ENCODE data around the gene RARRES1. TPM values are rescaled to one million over a fixed set of nuclear protein-coding genes. Genes with fewer than 3 reads are reported as not detected.

Gene RARRES1, protein sequence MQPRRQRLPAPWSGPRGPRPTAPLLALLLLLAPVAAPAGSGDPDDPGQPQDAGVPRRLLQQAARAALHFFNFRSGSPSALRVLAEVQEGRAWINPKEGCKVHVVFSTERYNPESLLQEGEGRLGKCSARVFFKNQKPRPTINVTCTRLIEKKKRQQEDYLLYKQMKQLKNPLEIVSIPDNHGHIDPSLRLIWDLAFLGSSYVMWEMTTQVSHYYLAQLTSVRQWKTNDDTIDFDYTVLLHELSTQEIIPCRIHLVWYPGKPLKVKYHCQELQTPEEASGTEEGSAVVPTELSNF
- total RNA-seq (not detected), polyA plus RNA-seq (not detected)

DNA sequence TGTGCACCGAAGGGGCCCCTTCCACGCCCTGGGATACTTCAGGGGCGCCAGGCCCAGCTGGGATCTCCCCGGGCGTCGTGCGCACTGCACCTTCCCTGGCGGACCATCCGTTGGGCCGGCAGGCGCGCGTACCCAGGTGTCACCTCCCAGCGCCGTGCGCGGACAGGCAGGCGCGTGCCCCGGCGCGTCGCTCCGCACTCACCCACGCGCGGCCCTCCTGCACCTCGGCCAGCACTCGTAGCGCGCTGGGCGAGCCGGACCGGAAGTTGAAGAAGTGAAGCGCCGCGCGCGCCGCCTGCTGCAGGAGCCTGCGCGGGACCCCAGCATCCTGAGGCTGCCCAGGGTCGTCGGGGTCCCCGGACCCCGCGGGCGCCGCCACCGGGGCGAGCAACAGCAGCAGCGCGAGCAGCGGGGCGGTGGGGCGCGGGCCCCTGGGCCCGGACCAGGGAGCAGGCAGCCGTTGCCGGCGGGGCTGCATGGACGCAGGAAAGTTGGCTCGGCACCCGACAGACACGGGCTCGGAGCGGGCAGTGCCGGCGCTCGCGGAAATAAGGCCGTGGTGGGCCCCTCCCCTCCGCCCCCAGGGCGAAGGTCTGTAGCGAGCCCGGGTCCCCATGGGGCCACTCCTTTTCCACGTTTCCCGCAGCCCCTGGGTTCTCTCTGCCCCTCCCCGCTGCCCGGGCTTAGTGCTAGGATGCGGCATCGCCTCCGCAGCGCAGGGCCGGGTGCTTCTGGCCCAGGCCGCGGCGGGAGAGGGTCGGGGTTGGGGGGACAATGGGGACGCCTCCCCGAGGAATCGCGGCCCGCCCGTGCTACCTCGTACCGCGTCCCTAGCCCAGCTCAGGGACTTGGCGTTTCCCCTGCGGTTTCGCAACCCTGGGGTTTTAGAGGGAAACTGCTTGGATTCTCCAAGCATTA lies at the start of gene RARRES1:
Gene RARRES1, minus strand, starts transcription at position 520 of the 918 bp plus-strand sequence. Its CDS starts 42 bp downstream, at position 478.
- Mint-ChIP-seq H3K4me1 (peaks cover 6 to 24% (median 12%) of the 10 kb centered on the region in 4 donors), H3K27me3 (peaks cover 10% of the 10 kb centered on the region), H3K36me3 (peaks cover 4% of the 10 kb centered on the region), H3K27ac (no peak within 1 kb of the TSS), H3K9me3 (peaks cover 0 to 6% (median 0%) of the 10 kb centered on the region in 7 donors), H3K4me3 (peak within 1 kb of the TSS; percentile 8 to 93 (median 70))
- H3K36me3 ChIP-seq (ENCODE audit: control insufficient read depth, insufficient read depth, low read length), result no peaks in the 10 kb centered on the region
- no peak within 1 kb of the TSS for H3K27ac ChIP-seq (ENCODE audit: insufficient read depth, low read length, poor library complexity, severe bottlenecking)
- H3K9me3 ChIP-seq (ENCODE audit: control insufficient read depth in 2 of 2, low read length in 2 of 2), result peaks cover 4 to 7% of the 10 kb centered on the region in 2 experiments
- H3K4me3 ChIP-seq (ENCODE audit: low read depth, low read length), result no peak within 1 kb of the TSS
- H3K27me3 ChIP-seq (ENCODE audit: control insufficient read depth, insufficient read depth, low read length), result no peaks in the 10 kb centered on the region
- peaks cover 14% of the 10 kb centered on the region for H3K4me1 ChIP-seq (ENCODE audit: control insufficient read depth, insufficient read depth, low read length, poor library complexity, severe bottlenecking)
- ATAC-seq (ENCODE audit: low read depth in 2 of 2), result peak; percentile 30 to 32
- DNase-seq, result peak; percentile 5 to 53 (median 24)

DNA sequence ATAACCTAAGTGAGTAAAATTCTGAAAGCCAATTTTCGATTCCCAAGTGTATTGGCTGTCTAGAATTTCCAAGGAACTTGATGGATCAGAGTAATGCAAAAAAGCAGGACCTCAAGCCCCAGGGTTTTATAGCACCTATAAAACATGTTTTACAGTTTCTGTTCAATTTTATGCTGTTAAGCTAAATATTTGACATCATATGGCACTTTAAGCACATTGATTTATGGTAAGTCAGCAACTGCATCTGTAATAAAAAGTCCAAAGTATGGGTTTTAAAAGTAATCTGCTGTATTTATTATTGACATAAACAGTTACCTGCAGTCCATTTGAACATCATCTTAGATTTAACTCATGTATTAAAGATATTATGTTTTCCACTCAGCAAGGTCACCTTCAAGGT lies 49.6 kb upstream of the RARRES1 start:
- Mint-ChIP-seq H3K4me1 (no peaks in the 10 kb centered on the region), H3K9me3 (peaks cover 0 to 1% (median 0%) of the 10 kb centered on the region in 7 donors), H3K4me3 (no peak overlapping the region), H3K36me3 (peaks cover 4% of the 10 kb centered on the region), H3K27me3 (peaks cover 15% of the 10 kb centered on the region), H3K27ac (no peak overlapping the region)
- no peaks in the 10 kb centered on the region for H3K9me3 ChIP-seq (ENCODE audit: control insufficient read depth in 2 of 2, low read length in 2 of 2)
- no peaks in the 10 kb centered on the region for H3K4me1 ChIP-seq (ENCODE audit: control insufficient read depth, insufficient read depth, low read length, poor library complexity, severe bottlenecking)
- DNase-seq, result no peak
- no peak for ATAC-seq (ENCODE audit: low read depth in 2 of 2)
- no peaks in the 10 kb centered on the region for H3K27me3 ChIP-seq (ENCODE audit: control insufficient read depth, insufficient read depth, low read length)
- no peak overlapping the region for H3K27ac ChIP-seq (ENCODE audit: insufficient read depth, low read length, poor library complexity, severe bottlenecking)
- no peaks in the 10 kb centered on the region for H3K36me3 ChIP-seq (ENCODE audit: control insufficient read depth, insufficient read depth, low read length)
- no peak overlapping the region for H3K4me3 ChIP-seq (ENCODE audit: low read depth, low read length)

DNA sequence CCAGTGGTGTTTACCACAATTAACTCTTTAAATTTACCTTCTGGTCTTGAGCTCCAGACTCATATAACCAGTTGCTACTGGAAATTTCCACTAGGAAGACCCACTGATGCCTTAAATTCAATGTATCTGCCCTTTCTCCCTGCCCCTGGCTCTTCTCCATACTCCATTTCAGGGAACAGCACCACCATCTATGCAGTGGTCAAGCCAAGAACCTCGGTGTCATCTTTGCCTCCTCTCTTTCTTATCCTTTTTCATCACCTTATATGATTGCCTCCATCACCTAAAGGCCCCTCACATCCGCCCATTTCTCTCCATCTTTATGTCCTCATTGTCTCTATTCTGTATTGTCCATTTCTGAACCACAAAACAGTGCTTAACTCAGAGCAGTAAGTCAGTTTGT lies 48.9 kb upstream of the RARRES1 start:
- Histone ChIP-seq H3K27me3 (ENCODE audit: control insufficient read depth, insufficient read depth, low read length) (no peaks in the 10 kb centered on the region), H3K4me1 (ENCODE audit: control insufficient read depth, insufficient read depth, low read length, poor library complexity, severe bottlenecking) (no peaks in the 10 kb centered on the region), H3K9me3 (ENCODE audit: control insufficient read depth in 2 of 2, low read length in 2 of 2) (no peaks in the 10 kb centered on the region), H3K27ac (ENCODE audit: insufficient read depth, low read length, poor library complexity, severe bottlenecking) (no peak overlapping the region), H3K36me3 (ENCODE audit: control insufficient read depth, insufficient read depth, low read length) (no peaks in the 10 kb centered on the region), H3K4me3 (ENCODE audit: low read depth, low read length) (no peak overlapping the region)
- Mint-ChIP-seq H3K27ac (no peak overlapping the region), H3K4me1 (no peaks in the 10 kb centered on the region), H3K36me3 (peaks cover 4% of the 10 kb centered on the region), H3K27me3 (peaks cover 15% of the 10 kb centered on the region), H3K9me3 (peaks cover 0 to 1% (median 0%) of the 10 kb centered on the region in 7 donors), H3K4me3 (no peak overlapping the region)
- DNase-seq, result no peak
- ATAC-seq (ENCODE audit: low read depth in 2 of 2), result no peak

DNA sequence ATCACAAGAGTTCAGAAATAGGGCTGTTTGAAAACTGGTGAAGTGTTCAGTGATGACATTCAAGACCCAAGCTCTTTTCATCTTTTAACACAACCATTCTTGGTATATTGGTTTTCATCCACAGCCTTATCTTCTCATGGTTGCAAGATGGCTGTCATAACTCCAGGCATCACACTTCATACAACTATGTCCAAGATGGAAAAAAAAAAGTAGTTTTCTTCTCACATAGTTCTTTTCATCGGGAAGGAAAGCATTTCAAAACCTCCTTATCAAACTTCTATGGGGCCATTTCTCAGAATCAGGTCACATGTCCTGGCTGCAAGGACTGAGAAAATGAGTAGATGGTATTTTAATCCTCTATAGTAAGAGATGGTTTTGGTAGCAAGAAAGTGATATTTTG lies 48.5 kb upstream of the RARRES1 start:
- no peak overlapping the region for H3K27ac Mint-ChIP-seq
- Histone ChIP-seq H3K27me3 (ENCODE audit: control insufficient read depth, insufficient read depth, low read length) (no peaks in the 10 kb centered on the region), H3K9me3 (ENCODE audit: control insufficient read depth in 2 of 2, low read length in 2 of 2) (no peaks in the 10 kb centered on the region), H3K36me3 (ENCODE audit: control insufficient read depth, insufficient read depth, low read length) (no peaks in the 10 kb centered on the region), H3K4me1 (ENCODE audit: control insufficient read depth, insufficient read depth, low read length, poor library complexity, severe bottlenecking) (no peaks in the 10 kb centered on the region), H3K27ac (ENCODE audit: insufficient read depth, low read length, poor library complexity, severe bottlenecking) (no peak overlapping the region), H3K4me3 (ENCODE audit: low read depth, low read length) (no peak overlapping the region)
- DNase-seq (no peak), ATAC-seq (ENCODE audit: low read depth in 2 of 2) (no peak)
- H3K9me3 Mint-ChIP-seq, result peaks cover 0 to 1% (median 0%) of the 10 kb centered on the region in 7 donors
- peaks cover 15% of the 10 kb centered on the region for H3K27me3 Mint-ChIP-seq
- H3K4me1 Mint-ChIP-seq, result no peaks in the 10 kb centered on the region
- peaks cover 4% of the 10 kb centered on the region for H3K36me3 Mint-ChIP-seq
- no peak overlapping the region for H3K4me3 Mint-ChIP-seq

DNA sequence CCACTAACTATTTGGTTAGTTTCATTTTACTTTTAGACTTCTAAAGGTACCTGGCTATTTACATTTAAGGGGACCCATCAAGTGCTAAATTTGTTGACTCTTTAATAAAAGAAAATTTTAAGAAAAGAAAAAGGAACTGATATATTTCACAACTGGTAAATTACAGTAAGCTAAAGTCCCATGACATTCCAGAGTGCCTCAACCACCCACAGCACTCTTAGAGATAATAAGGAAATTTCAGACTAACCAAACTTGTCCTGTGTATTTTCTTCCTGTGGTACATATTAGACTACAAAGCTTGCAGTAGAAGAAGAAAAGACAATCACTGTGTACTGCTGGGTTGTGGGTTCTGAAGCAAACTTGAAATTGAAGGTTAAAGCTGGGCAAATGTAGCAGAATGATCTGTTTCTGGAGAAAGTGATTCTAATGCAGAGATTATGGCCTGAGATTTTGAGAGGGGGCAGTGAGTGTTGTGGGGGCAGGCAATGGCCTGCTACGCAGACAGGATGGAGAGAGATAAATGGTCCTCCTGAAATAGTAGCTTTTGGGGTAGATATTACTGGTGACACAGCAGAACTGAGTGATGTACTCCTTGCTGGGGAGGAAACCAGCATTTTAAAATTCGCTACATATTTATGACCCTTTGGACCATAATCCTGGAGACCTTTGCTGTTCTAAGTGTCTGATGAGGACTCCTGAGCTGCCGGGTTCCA lies 45.1 kb upstream of the RARRES1 start:
- H3K9me3 Mint-ChIP-seq, result peaks cover 0 to 1% (median 0%) of the 10 kb centered on the region in 7 donors
- DNase-seq, result no peak

DNA sequence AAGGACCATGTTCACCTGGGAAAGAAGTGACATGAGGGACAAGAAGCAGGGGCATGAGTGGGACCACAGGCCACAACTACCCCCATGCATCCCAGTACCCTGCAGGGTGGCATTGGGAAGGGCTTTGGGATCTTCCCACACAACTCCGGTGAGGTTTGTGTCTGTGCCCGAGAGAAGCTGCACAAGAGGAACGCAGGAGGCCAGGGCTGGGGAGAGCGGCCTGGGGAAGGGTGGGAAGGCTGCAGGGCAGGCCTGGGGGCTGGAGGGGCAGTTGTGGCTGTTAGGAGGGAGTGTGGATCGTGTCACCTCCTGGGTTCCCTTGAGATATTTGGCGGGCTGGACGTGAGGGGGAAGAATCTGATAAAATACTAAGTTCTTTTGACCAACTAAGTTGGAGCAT lies 44.3 kb upstream of the RARRES1 start:
- DNase-seq, result no peak
- no peaks in the 10 kb centered on the region for H3K4me1 ChIP-seq (ENCODE audit: control insufficient read depth, insufficient read depth, low read length, poor library complexity, severe bottlenecking)
- H3K27ac Mint-ChIP-seq, result no peak overlapping the region
- H3K27ac ChIP-seq (ENCODE audit: insufficient read depth, low read length, poor library complexity, severe bottlenecking), result no peak overlapping the region
- no peaks in the 10 kb centered on the region for H3K36me3 ChIP-seq (ENCODE audit: control insufficient read depth, insufficient read depth, low read length)
- no peaks in the 10 kb centered on the region for H3K27me3 ChIP-seq (ENCODE audit: control insufficient read depth, insufficient read depth, low read length)
- H3K4me1 Mint-ChIP-seq, result peaks cover 3 to 13% (median 5%) of the 10 kb centered on the region in 4 donors
- no peak overlapping the region for H3K4me3 ChIP-seq (ENCODE audit: low read depth, low read length)
- no peak overlapping the region for H3K4me3 Mint-ChIP-seq
- no peak for ATAC-seq (ENCODE audit: low read depth in 2 of 2)
- H3K9me3 ChIP-seq (ENCODE audit: control insufficient read depth in 2 of 2, low read length in 2 of 2), result no peaks in the 10 kb centered on the region
- H3K27me3 Mint-ChIP-seq, result peaks cover 9% of the 10 kb centered on the region
- H3K9me3 Mint-ChIP-seq, result peaks cover 0 to 1% (median 0%) of the 10 kb centered on the region in 7 donors
- peaks cover 4% of the 10 kb centered on the region for H3K36me3 Mint-ChIP-seq

More for the DNA sequence above, 45.1 kb upstream of the RARRES1 start:
- Histone ChIP-seq H3K4me1 (ENCODE audit: control insufficient read depth, insufficient read depth, low read length, poor library complexity, severe bottlenecking) (no peaks in the 10 kb centered on the region), H3K27ac (ENCODE audit: insufficient read depth, low read length, poor library complexity, severe bottlenecking) (no peak overlapping the region), H3K36me3 (ENCODE audit: control insufficient read depth, insufficient read depth, low read length) (no peaks in the 10 kb centered on the region), H3K27me3 (ENCODE audit: control insufficient read depth, insufficient read depth, low read length) (no peaks in the 10 kb centered on the region), H3K9me3 (ENCODE audit: control insufficient read depth in 2 of 2, low read length in 2 of 2) (no peaks in the 10 kb centered on the region), H3K4me3 (ENCODE audit: low read depth, low read length) (no peak overlapping the region)
- H3K27me3 Mint-ChIP-seq, result peaks cover 12% of the 10 kb centered on the region
- H3K36me3 Mint-ChIP-seq, result peaks cover 4% of the 10 kb centered on the region
- no peak for ATAC-seq (ENCODE audit: low read depth in 2 of 2)
- H3K4me3 Mint-ChIP-seq, result no peak overlapping the region
- no peak overlapping the region for H3K27ac Mint-ChIP-seq
- peaks cover 3 to 13% (median 5%) of the 10 kb centered on the region in 4 donors for H3K4me1 Mint-ChIP-seq

Data from CD4-positive, CD25-positive, alpha-beta regulatory T cell (primary cell).